ENCODE measurements around the gene USP13. TPM values are rescaled to one million over a fixed set of nuclear protein-coding genes. Genes with fewer than 3 reads are reported as not detected.

Gene USP13
- total and polyA plus RNA-seq, 2 donors (not counting 3 experiments of a cell fraction or from before 2014, with no cell fraction given), result 5.8 to 24.0 TPM

DNA sequence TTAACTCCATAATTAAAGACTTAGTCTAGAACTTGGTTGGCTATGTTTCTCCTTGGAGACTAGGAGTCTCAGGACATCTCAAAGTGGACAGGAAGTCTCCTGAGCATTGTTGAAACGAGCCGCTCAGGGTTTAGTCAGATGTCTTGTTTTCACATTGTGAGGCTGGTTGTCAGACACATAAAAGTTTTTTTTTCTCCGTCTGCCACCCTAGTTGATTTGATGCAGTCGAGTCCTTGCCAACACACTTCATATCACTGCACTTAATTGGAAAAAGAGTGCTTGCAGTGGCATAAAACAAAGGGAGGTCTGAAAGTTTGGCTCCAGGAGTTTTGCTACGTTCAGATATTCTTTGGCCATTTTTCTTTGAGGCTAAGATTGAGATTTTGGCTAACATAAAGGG lies 92.9 kb downstream of the USP13 start:
- no peak overlapping the region for H3K4me2 ChIP-seq (ENCODE audit: insufficient read depth, low read length)
- no peaks in the 10 kb centered on the region for H4K20me1 ChIP-seq (replicated peaks; ENCODE audit: control insufficient read depth, extremely low read depth, insufficient read depth, low read length)
- no peak overlapping the region for H3K4me3 ChIP-seq (replicated peaks in 1 of 3; ENCODE audit: insufficient read depth in 1 of 3, low read depth in 1 of 3, low read length in 3 of 3)
- H3K4me1 ChIP-seq (ENCODE audit: control insufficient read depth, extremely low read depth, insufficient read depth, low read length), result no peaks in the 10 kb centered on the region
- H3K9ac ChIP-seq (replicated peaks; ENCODE audit: extremely low read depth, insufficient read depth, low read length), result no peak overlapping the region
- H3K27me3 ChIP-seq (ENCODE audit: control insufficient read depth in 2 of 2, insufficient read depth in 2 of 2, low read length in 2 of 2), result no peaks in the 10 kb centered on the region
- H3K79me2 ChIP-seq (ENCODE audit: control insufficient read depth, insufficient read depth, low read length), result no peaks in the 10 kb centered on the region
- BruUV-seq (replicated peaks), result no TSS peak
- ChIA-PET CTCF (no interaction called here), POLR2A (no interaction called here)
- dilution Hi-C loops (cut with MboI; ENCODE audit: extremely low pct_ligation_motif_present, low sequenced_read_pairs) (no loop called here), intact Hi-C loops (cut with micrococcal nuclease) (no loop called here)
- no peaks in the 10 kb centered on the region for H3K9me3 ChIP-seq (replicated peaks; ENCODE audit: control insufficient read depth, insufficient read depth, low read length)
- H3K36me3 ChIP-seq (ENCODE audit: control insufficient read depth in 2 of 2, extremely low read depth in 1 of 2, insufficient read depth in 2 of 2, low read length in 2 of 2), result peaks cover 0 to 4% of the 10 kb centered on the region in 2 experiments
- no peak for FAIRE-seq
- H3K9me1 ChIP-seq (replicated peaks; ENCODE audit: control insufficient read depth, extremely low read depth, insufficient read depth, low read length), result no peaks in the 10 kb centered on the region
- H2AFZ ChIP-seq (ENCODE audit: low read depth, low read length), result no peak overlapping the region
- no peak for DNase-seq (ENCODE audit: low read depth, low spot score)
- H3K27ac ChIP-seq (ENCODE audit: insufficient read depth, low read depth, low read length), result no peak overlapping the region
- TF ChIP-seq MYC (IDR thresholded peaks at IDR 0.05; ENCODE audit: low read depth, low read length) (no peak), GATA2 (IDR thresholded peaks at IDR 0.05; ENCODE audit: insufficient read depth, insufficient read length, low read depth, low read length) (no peak), EZH2 (IDR thresholded peaks at IDR 0.05; ENCODE audit: borderline replicate concordance, low read depth, low read length, severe bottlenecking) (no peak), JUN (IDR thresholded peaks at IDR 0.05; ENCODE audit: borderline replicate concordance, insufficient read depth, insufficient read length, low read depth) (no peak), POLR2A (IDR thresholded peaks at IDR 0.05; ENCODE audit: low read depth, low read length) (no peak), FOS (IDR thresholded peaks at IDR 0.05; ENCODE audit: borderline replicate concordance, insufficient read depth, low read length) (no peak)
- TF ChIP-seq, protein P1, sequence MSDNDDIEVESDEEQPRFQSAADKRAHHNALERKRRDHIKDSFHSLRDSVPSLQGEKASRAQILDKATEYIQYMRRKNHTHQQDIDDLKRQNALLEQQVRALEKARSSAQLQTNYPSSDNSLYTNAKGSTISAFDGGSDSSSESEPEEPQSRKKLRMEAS (IDR thresholded peaks at IDR 0.05; ENCODE audit: insufficient read depth, insufficient read length), result no peak

DNA sequence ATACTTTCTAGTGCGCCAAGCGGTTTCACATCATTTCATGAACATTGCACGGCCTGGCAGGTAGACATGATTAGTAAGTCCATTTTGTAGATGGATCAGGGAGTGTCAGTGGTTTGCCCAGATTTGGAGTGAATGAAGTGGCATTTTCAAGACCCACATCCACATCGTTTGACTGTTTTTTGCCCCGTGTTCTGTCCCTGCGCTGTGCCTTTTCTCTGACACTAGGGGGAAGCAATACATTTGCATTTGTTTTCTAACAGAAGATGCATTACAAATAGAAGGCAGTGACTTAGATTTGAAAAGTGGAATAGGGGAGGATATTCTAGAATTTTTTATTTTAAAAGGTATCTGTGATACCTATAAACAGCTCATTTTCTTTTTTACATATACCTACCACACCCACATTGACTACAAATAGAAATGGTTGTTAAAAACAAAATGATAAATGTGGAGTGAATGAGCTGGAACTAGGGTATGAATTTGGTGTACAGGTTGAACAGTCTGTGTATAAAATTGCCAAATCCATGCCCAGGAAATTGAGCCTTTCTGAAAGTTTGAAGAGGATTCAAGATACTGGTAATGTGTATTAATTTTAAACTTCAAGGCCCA lies 98.0 kb downstream of the USP13 start:
- FAIRE-seq, result no peak
- POLR2A ChIA-PET, result no interaction called here

More for the DNA sequence above, 98.0 kb downstream of the USP13 start:
- Histone ChIP-seq H3K9me3 (replicated peaks; ENCODE audit: control insufficient read depth, insufficient read depth, low read length) (no peaks in the 10 kb centered on the region), H3K4me3 (replicated peaks in 1 of 3; ENCODE audit: insufficient read depth in 1 of 3, low read depth in 1 of 3, low read length in 3 of 3) (no peak overlapping the region), H3K9me1 (replicated peaks; ENCODE audit: control insufficient read depth, extremely low read depth, insufficient read depth, low read length) (no peaks in the 10 kb centered on the region), H4K20me1 (replicated peaks; ENCODE audit: control insufficient read depth, extremely low read depth, insufficient read depth, low read length) (no peaks in the 10 kb centered on the region), H3K4me1 (ENCODE audit: control insufficient read depth, extremely low read depth, insufficient read depth, low read length) (no peaks in the 10 kb centered on the region), H3K36me3 (ENCODE audit: control insufficient read depth in 2 of 2, extremely low read depth in 1 of 2, insufficient read depth in 2 of 2, low read length in 2 of 2) (peaks cover 2 to 4% of the 10 kb centered on the region in 2 experiments), H3K9ac (replicated peaks; ENCODE audit: extremely low read depth, insufficient read depth, low read length) (no peak overlapping the region), H2AFZ (ENCODE audit: low read depth, low read length) (no peak overlapping the region), H3K4me2 (ENCODE audit: insufficient read depth, low read length) (no peak overlapping the region), H3K27ac (ENCODE audit: insufficient read depth, low read depth, low read length) (no peak overlapping the region), H3K27me3 (ENCODE audit: control insufficient read depth in 2 of 2, insufficient read depth in 2 of 2, low read length in 2 of 2) (no peaks in the 10 kb centered on the region), H3K79me2 (ENCODE audit: control insufficient read depth, insufficient read depth, low read length) (no peaks in the 10 kb centered on the region)
- TF ChIP-seq, protein P2, sequence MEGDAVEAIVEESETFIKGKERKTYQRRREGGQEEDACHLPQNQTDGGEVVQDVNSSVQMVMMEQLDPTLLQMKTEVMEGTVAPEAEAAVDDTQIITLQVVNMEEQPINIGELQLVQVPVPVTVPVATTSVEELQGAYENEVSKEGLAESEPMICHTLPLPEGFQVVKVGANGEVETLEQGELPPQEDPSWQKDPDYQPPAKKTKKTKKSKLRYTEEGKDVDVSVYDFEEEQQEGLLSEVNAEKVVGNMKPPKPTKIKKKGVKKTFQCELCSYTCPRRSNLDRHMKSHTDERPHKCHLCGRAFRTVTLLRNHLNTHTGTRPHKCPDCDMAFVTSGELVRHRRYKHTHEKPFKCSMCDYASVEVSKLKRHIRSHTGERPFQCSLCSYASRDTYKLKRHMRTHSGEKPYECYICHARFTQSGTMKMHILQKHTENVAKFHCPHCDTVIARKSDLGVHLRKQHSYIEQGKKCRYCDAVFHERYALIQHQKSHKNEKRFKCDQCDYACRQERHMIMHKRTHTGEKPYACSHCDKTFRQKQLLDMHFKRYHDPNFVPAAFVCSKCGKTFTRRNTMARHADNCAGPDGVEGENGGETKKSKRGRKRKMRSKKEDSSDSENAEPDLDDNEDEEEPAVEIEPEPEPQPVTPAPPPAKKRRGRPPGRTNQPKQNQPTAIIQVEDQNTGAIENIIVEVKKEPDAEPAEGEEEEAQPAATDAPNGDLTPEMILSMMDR (IDR thresholded peaks at IDR 0.05; ENCODE audit: extremely low read depth in 1 of 2, insufficient read depth in 1 of 2, low read depth in 1 of 2, low read length in 2 of 2), result peak; percentile 54 to 62
- no peak for TF ChIP-seq JUN (IDR thresholded peaks at IDR 0.05; ENCODE audit: borderline replicate concordance, insufficient read depth, insufficient read length, low read depth)
- dilution Hi-C loops (cut with MboI; ENCODE audit: extremely low pct_ligation_motif_present, low sequenced_read_pairs) (no loop called here), intact Hi-C loops (cut with micrococcal nuclease) (no loop called here)
- CTCF ChIA-PET, result interaction anchor here (0.6 to 3.3 kb wide), 14 partner anchors 10 to 844 kb away, joined by 3 to 31 read pairs (median 6); no protein-coding TSS in a partner anchor
- BruUV-seq (replicated peaks), result no TSS peak
- peak; percentile 43 for DNase-seq (ENCODE audit: low read depth, low spot score)

All from endothelial cell of umbilical vein (primary cell).